NT2/D1 (cell line): ENCODE results near the gene GRIN3B.

ENCODE experiments used
- DNase-seq: peaks from one replicate; pipeline ENCODE4 v3.0.0-alpha.2; 2011; ENCODE audit warnings: low read depth, low spot score
- H3K27me3 ChIP-seq: 2 replicates; pipeline ENCODE4 v1.6.0; 2011; ENCODE audit warnings: mild to moderate bottlenecking; ENCODE audit not compliant: insufficient read length, insufficient read depth
- H3K36me3 ChIP-seq: 2 replicates; pipeline ENCODE4 v1.6.1; 2011; ENCODE audit warnings: mild to moderate bottlenecking, low read length, mixed read lengths; ENCODE audit not compliant: insufficient read depth, insufficient read length
- H3K4me1 ChIP-seq: 2 replicates; pipeline ENCODE4 v1.5.1; 2011; ENCODE audit not compliant: insufficient read depth, insufficient read length
- H3K4me3 ChIP-seq: 2 replicates; pipeline ENCODE4 v1.5.1; 2011; ENCODE audit warnings: low read depth; ENCODE audit not compliant: insufficient read length
- H3K9ac ChIP-seq: 2 replicates; pipeline ENCODE4 v1.6.0; 2011; ENCODE audit warnings: low read depth; ENCODE audit not compliant: insufficient read length
- H3K9me3 ChIP-seq: 2 replicates; pipeline ENCODE4 v1.5.1; 2011; ENCODE audit warnings: mild to moderate bottlenecking, low read length; ENCODE audit not compliant: insufficient read depth
- SUZ12 ChIP-seq: IDR thresholded peaks from 2 replicates; pipeline ENCODE4 v1.6.1; 2011; ENCODE audit not compliant: insufficient read length, insufficient read depth; ENCODE audit errors: extremely low read depth
- YY1 ChIP-seq: IDR thresholded peaks from 2 replicates; pipeline ENCODE4 v1.6.1; 2011; ENCODE audit not compliant: insufficient read length, insufficient read depth
- ZNF274 ChIP-seq: IDR thresholded peaks from 2 replicates; pipeline ENCODE4 v1.6.1; 2011; ENCODE audit warnings: mild to moderate bottlenecking, low read depth, low read length

Gene GRIN3B

GRCh38 chr19:1053176-1054101 lies 53.2 kb downstream of the GRIN3B start:
- H3K9me3 ChIP-seq: peaks cover 43% of the 10 kb centered on the region
- H3K4me3 ChIP-seq: no peak overlapping the region
- H3K27me3 ChIP-seq: no peaks in the 10 kb centered on the region
- H3K36me3 ChIP-seq: peaks cover 13% of the 10 kb centered on the region
- H3K9ac ChIP-seq: no peak overlapping the region
- TF ChIP-seq SUZ12: no peak
- no peak for TF ChIP-seq ZNF274
- TF ChIP-seq YY1: no peak
- DNase-seq: no peak
- peaks cover 2% of the 10 kb centered on the region for H3K4me1 ChIP-seq

- DNase-seq: no peak
- TF ChIP-seq YY1 (no peak), SUZ12 (no peak), ZNF274 (no peak)
- no peak overlapping the region for H3K9ac ChIP-seq
- H3K36me3 ChIP-seq: peaks cover 18% of the 10 kb centered on the region
- H3K9me3 ChIP-seq: peaks cover 50% of the 10 kb centered on the region
- peaks cover 2% of the 10 kb centered on the region for H3K4me1 ChIP-seq
- H3K4me3 ChIP-seq: no peak overlapping the region
- no peaks in the 10 kb centered on the region for H3K27me3 ChIP-seq
Measured at GRCh38 chr19:1054102-1055027, 54.1 kb downstream of the GRIN3B start.

- DNase-seq: no peak
- Histone ChIP-seq H3K36me3 (peaks cover 18% of the 10 kb centered on the region), H3K9ac (no peak overlapping the region), H3K27me3 (no peaks in the 10 kb centered on the region), H3K4me1 (peaks cover 2% of the 10 kb centered on the region), H3K9me3 (peaks cover 55% of the 10 kb centered on the region), H3K4me3 (no peak overlapping the region)
- TF ChIP-seq ZNF274: no peak
- TF ChIP-seq YY1: no peak
- no peak for TF ChIP-seq SUZ12
Measured at GRCh38 chr19:1055028-1055425, 54.8 kb downstream of the GRIN3B start.

DNA sequence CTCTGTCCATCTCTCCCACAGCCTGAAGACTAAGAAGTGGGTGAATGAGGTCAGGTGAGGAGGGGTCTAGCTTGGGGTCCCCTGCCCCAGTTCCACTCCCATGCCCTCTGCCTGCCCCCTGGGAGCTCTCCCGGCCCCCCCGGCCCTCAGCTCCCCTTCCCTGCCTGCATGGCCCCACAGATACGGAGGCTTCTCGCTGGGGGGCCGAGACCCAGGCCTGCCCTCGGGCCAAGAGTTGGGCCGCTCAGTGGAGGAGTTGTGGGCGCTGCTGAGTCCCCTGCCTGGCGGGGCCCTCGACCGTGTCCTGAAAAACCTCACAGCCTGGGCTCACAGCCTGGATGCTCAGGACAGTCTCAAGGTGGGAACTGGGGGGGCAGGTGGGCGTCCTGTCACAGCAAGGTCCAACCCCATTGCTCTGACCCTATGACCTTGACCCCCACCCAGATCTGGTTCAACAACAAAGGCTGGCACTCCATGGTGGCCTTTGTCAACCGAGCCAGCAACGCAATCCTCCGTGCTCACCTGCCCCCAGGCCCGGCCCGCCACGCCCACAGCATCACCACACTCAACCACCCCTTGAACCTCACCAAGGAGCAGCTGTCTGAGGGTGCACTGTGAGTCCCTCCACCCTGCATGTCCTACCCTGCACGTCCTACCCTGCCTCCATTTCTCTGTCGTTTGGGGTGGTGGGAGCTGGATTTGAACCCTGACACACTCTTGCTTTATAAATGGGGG lies 55.8 kb downstream of the GRIN3B start:
- TF ChIP-seq ZNF274: no peak
- TF ChIP-seq SUZ12: no peak
- no peak for TF ChIP-seq YY1
- H3K9ac ChIP-seq: no peak overlapping the region
- H3K9me3 ChIP-seq: peaks cover 55% of the 10 kb centered on the region
- H3K27me3 ChIP-seq: no peaks in the 10 kb centered on the region
- no peak overlapping the region for H3K4me3 ChIP-seq
- H3K4me1 ChIP-seq: peaks cover 2% of the 10 kb centered on the region
- H3K36me3 ChIP-seq: peaks cover 18% of the 10 kb centered on the region
- DNase-seq: no peak

DNA sequence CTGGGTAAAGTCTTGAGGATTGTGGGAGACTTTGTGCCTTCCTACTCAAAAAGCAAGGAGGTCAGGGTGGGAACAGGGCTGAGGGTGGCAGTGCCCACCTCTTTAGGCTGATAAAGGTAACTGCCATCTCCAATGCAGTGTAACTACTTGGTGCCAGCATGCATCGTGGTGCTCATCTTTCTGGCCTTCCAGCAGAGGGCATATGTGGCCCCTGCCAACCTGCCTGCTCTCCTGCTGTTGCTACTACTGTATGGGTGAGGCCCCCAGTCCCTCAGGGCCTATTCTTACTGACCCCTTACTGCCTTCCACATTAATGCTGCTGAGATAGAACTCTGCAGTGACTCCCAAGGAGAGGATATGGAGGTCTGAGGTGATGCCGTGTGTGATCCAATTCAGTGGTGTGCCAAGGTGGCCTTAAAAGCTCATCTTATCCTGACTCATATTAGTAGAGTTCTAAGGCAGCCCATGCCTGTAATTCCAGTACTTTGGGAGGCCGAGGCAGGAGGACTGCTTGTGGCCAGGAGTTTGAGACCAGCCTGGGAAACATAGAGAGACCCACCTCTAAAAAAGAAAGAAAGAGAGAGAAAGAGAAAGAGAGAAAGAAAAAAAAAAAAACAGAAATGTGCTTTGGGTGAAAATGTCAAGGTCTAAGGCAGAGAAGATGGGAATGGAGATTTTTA lies 57.1 kb downstream of the GRIN3B start:
- Histone ChIP-seq H3K27me3 (no peaks in the 10 kb centered on the region), H3K9me3 (peaks cover 55% of the 10 kb centered on the region)
- no peak for TF ChIP-seq ZNF274
- TF ChIP-seq SUZ12: no peak
- TF ChIP-seq YY1: no peak

DNA sequence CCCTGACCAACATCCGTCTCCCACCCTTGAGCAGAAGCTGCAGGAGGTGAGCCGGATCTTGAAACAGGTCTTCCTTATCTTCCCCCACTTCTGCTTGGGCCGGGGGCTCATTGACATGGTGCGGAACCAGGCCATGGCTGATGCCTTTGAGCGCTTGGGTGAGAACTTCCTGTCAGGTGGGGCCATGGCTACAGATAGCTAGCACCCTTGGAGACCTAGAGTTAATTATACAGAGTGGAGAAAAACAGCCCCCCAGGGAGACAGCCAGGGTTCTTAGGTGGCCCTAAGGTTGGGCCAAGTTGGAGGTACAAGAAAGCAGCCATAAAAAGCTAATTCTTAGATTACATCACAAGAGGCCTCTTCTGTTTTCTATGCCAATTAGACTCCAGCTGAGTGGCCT lies 57.9 kb downstream of the GRIN3B start:
- H3K9me3 ChIP-seq: peaks cover 60% of the 10 kb centered on the region
- H3K27me3 ChIP-seq: no peaks in the 10 kb centered on the region
- TF ChIP-seq SUZ12 (no peak), YY1 (no peak), ZNF274 (no peak)
- H3K4me1 ChIP-seq: no peaks in the 10 kb centered on the region
- H3K4me3 ChIP-seq: no peak overlapping the region
- H3K9ac ChIP-seq: no peak overlapping the region
- peaks cover 18% of the 10 kb centered on the region for H3K36me3 ChIP-seq
- DNase-seq: no peak

More for the DNA sequence above, 57.1 kb downstream of the GRIN3B start:
- no peak overlapping the region for H3K9ac ChIP-seq
- peaks cover 18% of the 10 kb centered on the region for H3K36me3 ChIP-seq
- no peak overlapping the region for H3K4me3 ChIP-seq
- peaks cover 2% of the 10 kb centered on the region for H3K4me1 ChIP-seq
- DNase-seq: no peak
